Type B pancreatic cell (in vitro differentiated cells): ENCODE results near the gene RDH8. TPM values are rescaled to one million over a fixed set of nuclear protein-coding genes. Genes with fewer than 3 reads are reported as not detected.

ENCODE experiments used
- DNase-seq: peaks from one replicate; pipeline ENCODE4 v3.0.0; 2021; ENCODE audit warnings: mixed read lengths; ENCODE audit not compliant: unreplicated experiment; ENCODE audit errors: extremely low spot score
- H3K27ac Mint-ChIP-seq: 2 replicates; pipeline ENCODE4 v1.8.0; 2021; ENCODE audit warnings: mild to moderate bottlenecking, mixed read lengths
- H3K27me3 Mint-ChIP-seq: 2 replicates; pipeline ENCODE4 v1.8.0; 2021; ENCODE audit warnings: mixed read lengths
- H3K36me3 Mint-ChIP-seq: 2 replicates; pipeline ENCODE4 v1.8.0; 2021; ENCODE audit warnings: mixed read lengths
- H3K4me1 Mint-ChIP-seq: one replicate; pipeline ENCODE4 v1.8.0; 2021; ENCODE audit warnings: mixed read lengths; ENCODE audit not compliant: unreplicated experiment
- H3K4me3 Mint-ChIP-seq: 2 replicates; pipeline ENCODE4 v1.8.0; 2021; ENCODE audit warnings: mild to moderate bottlenecking, mixed read lengths
- H3K9me3 Mint-ChIP-seq: 2 replicates; pipeline ENCODE4 v1.8.0; 2021; ENCODE audit warnings: mixed read lengths
- CTCF ChIP-seq: fragments of 200-600 bp; sonication (generic); conservative IDR thresholded peaks from 2 replicates; pipeline ENCODE4 v1.5.0; 2021; ENCODE audit warnings: antibody characterized with exemption, mild to moderate bottlenecking
- total RNA-seq: library from RNA; stranded (reverse); gene quantifications from 2 replicates; pipeline ENCODE4 v1.2.1, GENCODE V29; 2021; ENCODE audit warnings: low replicate concordance

The RDH8 gene
- total RNA-seq, 1 donor from 2014 or later, result not detected

- DNase-seq, result no peak
- no peaks in the 10 kb centered on the region for H3K4me1 Mint-ChIP-seq
- no peaks in the 10 kb centered on the region for H3K36me3 Mint-ChIP-seq
- no peaks in the 10 kb centered on the region for H3K9me3 Mint-ChIP-seq
- no peak overlapping the region for H3K27ac Mint-ChIP-seq
- peaks cover 36% of the 10 kb centered on the region for H3K27me3 Mint-ChIP-seq
- no peak overlapping the region for H3K4me3 Mint-ChIP-seq
- TF ChIP-seq CTCF, result no peak
These were observed 36.3 kb downstream of the RDH8 start for GRCh38 chr19:10049626-10050025.

GRCh38 chr19:10052602-10053360 is 39.5 kb downstream of the RDH8 start:
- H3K27me3 Mint-ChIP-seq, result peaks cover 34% of the 10 kb centered on the region

GRCh38 chr19:10061717-10062310 is 48.5 kb downstream of the RDH8 start:
- Mint-ChIP-seq H3K9me3 (no peaks in the 10 kb centered on the region), H3K36me3 (no peaks in the 10 kb centered on the region), H3K4me3 (no peak overlapping the region), H3K27ac (no peak overlapping the region), H3K27me3 (peaks cover 42% of the 10 kb centered on the region), H3K4me1 (no peaks in the 10 kb centered on the region)
- no peak for DNase-seq
- TF ChIP-seq CTCF, result no peak

More at GRCh38 chr19:10052602-10053360, 39.5 kb downstream of the RDH8 start:
- no peaks in the 10 kb centered on the region for H3K4me1 Mint-ChIP-seq
- no peak for DNase-seq
- TF ChIP-seq CTCF, result no peak
- H3K36me3 Mint-ChIP-seq, result no peaks in the 10 kb centered on the region
- H3K27ac Mint-ChIP-seq, result no peak overlapping the region
- no peaks in the 10 kb centered on the region for H3K9me3 Mint-ChIP-seq
- no peak overlapping the region for H3K4me3 Mint-ChIP-seq

GRCh38 chr19:10068205-10068604 is 54.9 kb downstream of the RDH8 start:
- Mint-ChIP-seq H3K9me3 (no peaks in the 10 kb centered on the region), H3K27ac (no peak overlapping the region), H3K4me3 (no peak overlapping the region), H3K4me1 (no peaks in the 10 kb centered on the region), H3K36me3 (no peaks in the 10 kb centered on the region), H3K27me3 (peaks cover 37% of the 10 kb centered on the region)
- no peak for DNase-seq
- TF ChIP-seq CTCF, result no peak

GRCh38 chr19:10069046-10069445 is 55.8 kb downstream of the RDH8 start:
- no peak for TF ChIP-seq CTCF
- H3K4me1 Mint-ChIP-seq, result no peaks in the 10 kb centered on the region
- H3K9me3 Mint-ChIP-seq, result no peaks in the 10 kb centered on the region
- H3K27me3 Mint-ChIP-seq, result peaks cover 31% of the 10 kb centered on the region
- no peak overlapping the region for H3K27ac Mint-ChIP-seq
- H3K4me3 Mint-ChIP-seq, result no peak overlapping the region
- DNase-seq, result no peak
- H3K36me3 Mint-ChIP-seq, result no peaks in the 10 kb centered on the region
